ENCODE results near the gene FHOD3. TPM values are rescaled to one million over a fixed set of nuclear protein-coding genes. Genes with fewer than 3 reads are reported as not detected.

FHOD3 gene
- total and polyA plus RNA-seq, 2 of the 8 experiments (the other 6 are each of a cell fraction or from before 2014, with no cell fraction given), result 9.7 to 10.5 TPM

- H3K79me1 ChIP-seq (ENCODE audit: low read depth, low read length), result no peaks in the 10 kb centered on the region
- no peaks in the 10 kb centered on the region for H3K23me2 ChIP-seq (ENCODE audit: low read depth, low read length)
- no peak overlapping the region for H3K14ac ChIP-seq (ENCODE audit: insufficient read length)
- no peak overlapping the region for H3K27ac ChIP-seq (ENCODE audit: low read depth, low read length)
- H3K9me3 ChIP-seq (ENCODE audit: insufficient read depth in 2 of 2, low read depth in 1 of 2, low read length in 1 of 2), result no peaks in the 10 kb centered on the region
- H4K91ac ChIP-seq (replicated peaks; ENCODE audit: insufficient read length, low read length), result no peak overlapping the region
- no peaks in the 10 kb centered on the region for H3K79me2 ChIP-seq (ENCODE audit: control insufficient read depth in 1 of 2, insufficient read depth in 2 of 2, low read length in 2 of 2)
- no peak overlapping the region for H3K4ac ChIP-seq (replicated peaks; ENCODE audit: insufficient read length, low read depth, low read length)
- H3K4me3 ChIP-seq (ENCODE audit: extremely low read depth in 1 of 4, insufficient read depth in 2 of 4, low read depth in 3 of 4, low read length in 4 of 4), result no peak overlapping the region
- 92% methylated on average over 8 of the region's 8 CpGs; no CpG with 5 or more reads in 1 of the 2 experiments for WGBS, 2 experiments (ENCODE audit: extremely low coverage in 1 of 2, insufficient coverage in 1 of 2, insufficient read length in 1 of 2, insufficient replicate concordance in 2 of 2, low coverage in 1 of 2, low lambda C conversion rate in 2 of 2, missing lambda C conversion rate in 1 of 2)
- H4K20me1 ChIP-seq (replicated peaks in 1 of 2; ENCODE audit: control insufficient read depth in 1 of 2, insufficient read depth in 2 of 2, low read length in 2 of 2), result no peaks in the 10 kb centered on the region
- H3K36me3 ChIP-seq (ENCODE audit: control insufficient read depth in 2 of 4, insufficient read depth in 4 of 4, low read length in 3 of 4), result no peaks in the 10 kb centered on the region
- no peak overlapping the region for H4K8ac ChIP-seq (ENCODE audit: extremely low read depth, insufficient read depth, low read length)
- H2BK12ac ChIP-seq (ENCODE audit: low read depth, low read length), result no peak overlapping the region
- ChIA-PET POLR2A (ENCODE audit: partially characterized antibody) (no interaction called here), CTCF (ENCODE audit: partially characterized antibody) (interaction anchor here (0.6 to 1.1 kb wide), 3 partner anchors 11 to 324 kb away, joined by 3 to 4 read pairs (median 3); no protein-coding TSS in a partner anchor)
- no peak overlapping the region for H2AK5ac ChIP-seq (ENCODE audit: low read depth, low read length)
- no peak overlapping the region for H3K9ac ChIP-seq (replicated peaks in 1 of 4; ENCODE audit: extremely low read depth in 1 of 4, low read depth in 3 of 4, low read length in 3 of 4)
- H3K56ac ChIP-seq (replicated peaks; ENCODE audit: insufficient read length, low read depth, low read length), result no peak overlapping the region
- FAIRE-seq, result no peak
- no peak overlapping the region for H2BK120ac ChIP-seq (replicated peaks; ENCODE audit: low read depth, low read length)
- H4K5ac ChIP-seq (ENCODE audit: insufficient read length, low read depth, low read length), result no peak overlapping the region
- H2BK15ac ChIP-seq (ENCODE audit: low read length), result no peak overlapping the region
- no peak overlapping the region for H2BK20ac ChIP-seq (ENCODE audit: low read length)
- no peak overlapping the region for H3K23ac ChIP-seq (ENCODE audit: insufficient read length)
- H2BK5ac ChIP-seq (ENCODE audit: low read depth, low read length), result no peak overlapping the region; the same call in 1 of the 2 replicates
- peaks cover 0 to 3% (median 2%) of the 10 kb centered on the region in 4 experiments; a peak in 2 of 7 replicates for H3K4me1 ChIP-seq (replicated peaks in 1 of 4; ENCODE audit: control insufficient read depth in 3 of 4, insufficient read depth in 4 of 4, low read length in 3 of 4)
- no peaks in the 10 kb centered on the region for H3K27me3 ChIP-seq (replicated peaks in 1 of 4; ENCODE audit: control insufficient read depth in 3 of 4, extremely low read depth in 1 of 4, insufficient read depth in 3 of 4, low read length in 3 of 4)
- no peak overlapping the region for H3K4me2 ChIP-seq (ENCODE audit: insufficient read depth in 1 of 2, low read depth in 2 of 2, low read length in 2 of 2)
- no peak overlapping the region for H2AFZ ChIP-seq (ENCODE audit: low read length)
- DNase-seq (ENCODE audit: low read depth in 1 of 2, low spot score in 2 of 2), result no peak
- H3K18ac ChIP-seq (ENCODE audit: extremely low read depth, low read length), result no peak overlapping the region
- TF ChIP-seq BRCA1 (IDR thresholded peaks at IDR 0.05; ENCODE audit: low read depth, low read length), result no peak
- no peak for TF ChIP-seq SIX5 (IDR thresholded peaks at IDR 0.05; ENCODE audit: low read depth, low read length)
- TF ChIP-seq HDAC6 (IDR thresholded peaks at IDR 0.05; ENCODE audit: low read depth, low read length), result no peak
- no peak for TF ChIP-seq FOSL1 (IDR thresholded peaks at IDR 0.05; ENCODE audit: insufficient read depth, low read depth, low read length)
- TF ChIP-seq RFX5 (IDR thresholded peaks at IDR 0.05; ENCODE audit: borderline replicate concordance, low read depth, low read length), result no peak
- TF ChIP-seq HDAC2 (IDR thresholded peaks at IDR 0.05; ENCODE audit: borderline replicate concordance in 1 of 2, low read depth in 2 of 2, low read length in 2 of 2), result no peak
- no peak for TF ChIP-seq CHD1 (IDR thresholded peaks at IDR 0.05; ENCODE audit: low read depth, low read length)
- no peak for TF ChIP-seq JUND (IDR thresholded peaks at IDR 0.05; ENCODE audit: low read length)
- no peak for TF ChIP-seq TCF12 (IDR thresholded peaks at IDR 0.05; ENCODE audit: low read depth, low read length)
- no peak for TF ChIP-seq KDM1A (IDR thresholded peaks at IDR 0.05; ENCODE audit: borderline replicate concordance, low read length)
- TF ChIP-seq, protein P1, sequence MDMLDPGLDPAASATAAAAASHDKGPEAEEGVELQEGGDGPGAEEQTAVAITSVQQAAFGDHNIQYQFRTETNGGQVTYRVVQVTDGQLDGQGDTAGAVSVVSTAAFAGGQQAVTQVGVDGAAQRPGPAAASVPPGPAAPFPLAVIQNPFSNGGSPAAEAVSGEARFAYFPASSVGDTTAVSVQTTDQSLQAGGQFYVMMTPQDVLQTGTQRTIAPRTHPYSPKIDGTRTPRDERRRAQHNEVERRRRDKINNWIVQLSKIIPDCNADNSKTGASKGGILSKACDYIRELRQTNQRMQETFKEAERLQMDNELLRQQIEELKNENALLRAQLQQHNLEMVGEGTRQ (IDR thresholded peaks at IDR 0.05; ENCODE audit: low read length), result no peak
These were observed 342.8 kb downstream of the FHOD3 start for GRCh38 chr18:36640021-36640952.
